HuH-7.5 (cell line): ENCODE measurements around the gene KCNMB2.

Experiments
- DNase-seq: peaks from one replicate; pipeline ENCODE4 v3.0.0; 2011; ENCODE audit warnings: low spot score

KCNMB2 gene

GRCh38 chr3:178870085-178870484 is 333.8 kb downstream of the KCNMB2 start:
- no peak for DNase-seq

DNA sequence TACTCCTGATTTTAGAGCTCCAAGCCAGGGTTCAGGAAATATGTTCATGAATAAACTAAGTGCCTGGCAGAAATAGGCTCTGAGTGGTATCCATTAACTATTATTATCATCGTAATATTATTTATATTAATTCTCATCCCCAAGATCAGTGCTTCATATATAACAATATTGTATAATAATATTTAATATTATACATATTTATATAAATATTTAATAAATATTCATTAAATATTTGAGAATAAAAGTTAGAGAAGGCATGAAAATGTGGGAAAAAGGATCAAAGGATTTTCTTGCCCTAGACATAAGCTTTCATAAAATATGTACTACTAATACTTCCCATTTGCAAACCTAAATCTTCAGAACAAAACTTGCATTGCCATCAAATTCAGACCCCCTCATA is 338.9 kb downstream of the KCNMB2 start:
- no peak for DNase-seq

- no peak for DNase-seq
These were observed 339.6 kb downstream of the KCNMB2 start for GRCh38 chr3:178875836-178876235.

DNA sequence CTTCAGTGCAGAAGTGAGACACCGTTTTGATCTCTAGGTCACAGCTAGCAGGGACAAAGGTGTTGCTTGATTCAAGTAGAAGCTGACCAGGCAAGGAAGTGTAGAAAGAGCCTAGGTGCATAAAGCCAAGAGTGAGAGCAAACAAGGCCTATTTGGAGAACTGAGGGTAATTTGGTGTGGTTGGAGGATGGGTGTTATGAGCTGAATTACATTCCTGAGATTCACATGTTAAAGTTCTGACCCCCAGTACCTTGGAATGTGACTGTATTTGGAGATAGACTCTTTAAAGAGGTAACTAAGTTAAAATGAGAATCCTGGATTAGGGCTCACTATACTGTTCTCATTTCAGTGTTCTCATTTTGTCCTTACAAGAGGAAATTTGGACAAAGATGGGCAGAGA is 344.0 kb downstream of the KCNMB2 start:
- DNase-seq = no peak
